Embryonic facial prominence (tissue), 1 donor: ENCODE measurements around the gene NSMCE1.

Experiments
- DNase-seq: peaks from one replicate; pipeline ENCODE4 v3.0.0-alpha.2; 2016; ENCODE audit errors: extremely low spot score

Gene NSMCE1

DNA sequence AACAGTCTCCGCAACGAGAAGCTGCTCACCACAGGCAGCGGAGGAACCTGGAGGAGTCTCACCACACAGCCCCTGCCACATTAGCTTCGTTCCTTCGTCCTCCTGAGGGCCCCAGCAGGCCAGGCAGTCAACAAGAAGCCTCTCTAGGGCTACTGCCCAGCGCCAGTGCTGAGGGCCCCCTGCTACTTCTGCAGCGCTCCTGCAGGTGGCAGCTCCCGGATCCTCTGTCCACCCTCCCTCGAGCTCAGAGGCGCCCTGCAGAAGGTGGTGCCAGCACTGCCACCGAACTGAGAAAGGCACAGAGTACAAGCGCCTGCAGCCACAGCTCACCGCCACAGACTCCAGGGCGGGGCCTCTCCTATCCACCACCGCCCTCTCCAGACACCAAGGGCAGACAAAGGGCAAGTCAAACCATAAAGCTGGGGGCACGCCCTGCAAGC lies 38.0 kb downstream of the NSMCE1 start:
- no peak for DNase-seq

DNA sequence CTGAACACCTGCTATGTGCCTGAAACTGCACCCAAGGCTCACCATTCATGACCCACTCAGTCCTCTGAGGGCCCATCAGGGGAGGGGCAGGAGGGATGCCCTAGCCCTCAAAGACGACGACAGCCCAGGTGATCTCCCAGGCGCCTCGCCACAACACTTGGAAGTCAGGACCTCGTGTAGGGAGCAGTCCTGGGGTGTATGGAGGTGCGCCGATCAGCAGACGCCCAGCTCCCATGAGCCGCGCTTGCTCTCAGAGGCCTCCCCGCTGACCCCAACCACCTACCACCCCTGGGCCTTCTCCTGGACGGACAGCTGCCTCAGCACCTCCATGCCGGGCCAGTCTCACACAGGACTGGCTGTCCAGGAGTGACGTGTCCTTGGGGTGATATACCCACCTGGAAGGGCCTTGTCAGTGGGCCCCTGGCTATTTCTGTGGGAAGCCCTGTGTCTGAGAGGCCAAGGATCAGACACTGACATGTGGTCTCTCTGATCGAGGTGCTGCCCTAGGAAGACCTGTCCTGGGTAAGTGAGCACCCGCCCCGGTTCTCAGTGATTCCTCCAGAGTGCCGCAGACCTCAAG lies 38.6 kb downstream of the NSMCE1 start:
- DNase-seq = no peak

DNA sequence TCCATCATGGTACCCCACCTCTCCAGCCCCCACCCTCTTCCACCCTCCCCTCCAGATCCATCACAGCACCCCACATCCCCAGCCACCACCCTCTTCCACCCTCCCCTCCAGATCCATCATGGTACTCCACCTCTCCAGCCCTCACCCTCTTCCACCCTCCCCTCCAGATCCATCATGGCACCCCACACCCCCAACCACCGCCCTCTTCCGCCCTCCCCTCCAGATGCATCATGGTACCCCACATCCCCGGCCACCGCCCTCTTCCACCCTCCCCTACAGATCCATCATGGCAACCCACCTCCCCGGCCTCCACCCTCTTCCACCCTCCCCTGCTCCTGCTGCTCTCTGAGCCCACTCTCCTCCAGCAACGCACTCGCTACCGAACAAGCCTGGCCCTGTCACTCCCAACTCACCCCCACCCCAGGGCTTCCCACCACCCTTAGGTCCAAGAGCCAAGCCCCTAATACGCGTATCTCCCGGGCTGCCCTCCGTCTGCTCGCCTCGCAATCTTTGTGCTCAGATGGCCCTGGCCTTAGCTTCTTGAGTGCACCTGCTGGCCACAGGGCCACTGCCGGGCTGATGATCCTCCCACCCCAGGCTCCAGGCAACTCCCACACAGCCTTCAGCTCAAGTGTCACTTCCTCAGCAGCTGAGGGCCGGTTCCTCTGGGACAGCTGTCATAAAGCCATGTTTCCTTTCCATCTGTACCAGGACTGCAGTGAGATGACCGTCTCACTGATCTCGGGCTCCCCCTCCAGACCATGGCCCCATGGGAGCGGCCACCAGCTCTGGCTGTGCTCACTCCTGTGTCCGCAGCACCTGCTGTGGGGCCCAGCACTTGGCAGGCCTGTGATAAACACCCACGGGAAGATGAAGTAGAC lies 39.7 kb downstream of the NSMCE1 start:
- DNase-seq = no peak

DNA sequence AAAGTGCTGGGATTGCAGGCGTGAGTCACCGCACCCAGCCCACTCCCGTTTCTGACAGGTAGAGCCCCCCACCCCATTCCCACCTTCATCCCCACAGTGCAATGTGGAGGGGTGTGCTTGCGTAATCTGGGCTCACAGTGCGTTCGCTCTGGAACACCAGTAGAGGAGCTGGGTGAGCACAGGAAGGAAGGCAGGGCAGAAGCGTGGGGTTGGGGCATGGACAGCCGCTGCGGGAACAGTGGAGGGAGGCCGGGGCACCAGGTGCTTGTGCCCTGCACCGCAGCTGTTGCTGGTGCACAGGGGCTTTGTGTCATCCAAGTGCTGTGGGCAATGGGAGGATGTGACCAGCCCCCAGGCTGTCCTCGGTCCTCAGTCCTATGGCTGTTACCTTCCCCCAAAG lies 40.5 kb downstream of the NSMCE1 start:
- no peak for DNase-seq

DNA sequence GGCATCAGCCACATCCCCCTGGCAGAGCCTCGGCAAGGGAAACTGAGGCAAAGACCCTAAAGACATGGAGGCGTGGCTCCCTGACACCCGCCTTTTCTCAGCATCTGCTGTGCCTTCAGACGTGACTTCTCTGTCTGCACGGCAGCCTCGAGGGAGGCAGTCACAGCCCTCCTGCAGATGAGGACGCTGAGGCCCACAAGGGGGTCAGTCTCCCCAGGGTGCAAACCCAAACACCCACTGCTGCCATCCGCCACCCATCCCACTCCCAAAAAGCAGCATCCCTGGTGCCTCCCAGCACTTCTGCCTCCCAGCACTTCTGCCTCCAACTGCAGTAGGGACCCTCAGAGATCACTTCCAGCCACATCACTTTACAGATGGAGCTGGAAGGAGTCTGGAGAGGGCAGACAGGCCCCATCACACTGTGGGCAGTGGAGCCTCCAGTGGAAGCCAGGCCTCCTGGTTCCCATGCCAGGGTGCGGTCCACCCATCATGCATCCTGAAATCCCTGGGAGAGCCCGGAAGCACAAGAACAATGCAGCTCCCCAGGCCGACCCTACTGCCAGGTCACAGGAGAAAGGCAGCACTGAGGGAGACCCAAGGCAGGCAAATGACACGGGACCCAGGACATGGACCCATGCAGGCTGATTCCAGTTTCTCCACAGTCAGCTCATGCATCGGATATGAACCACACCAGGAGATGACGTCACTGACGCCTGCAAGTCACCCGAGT lies 41.4 kb downstream of the NSMCE1 start:
- no peak for DNase-seq

DNA sequence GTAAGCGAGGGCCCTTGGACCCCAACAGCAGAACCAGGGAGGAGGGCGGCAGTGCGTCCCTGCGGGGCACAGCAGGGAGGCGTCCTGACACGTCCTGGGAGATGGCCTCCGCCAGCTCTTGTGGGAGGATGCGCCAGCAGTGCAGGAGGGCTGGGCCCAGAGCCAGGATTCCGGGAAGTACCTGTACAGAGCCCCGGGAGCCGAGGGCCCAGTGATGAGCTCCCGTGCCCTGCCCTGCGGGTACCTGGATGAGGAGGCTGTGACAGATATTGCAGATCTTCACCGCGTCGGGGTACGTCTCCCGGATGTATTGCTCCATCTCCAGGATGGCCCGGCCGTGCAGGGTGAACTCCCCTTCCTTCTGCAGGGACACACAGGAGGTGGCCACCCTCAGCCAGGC lies 42.1 kb downstream of the NSMCE1 start:
- no peak for DNase-seq

DNA sequence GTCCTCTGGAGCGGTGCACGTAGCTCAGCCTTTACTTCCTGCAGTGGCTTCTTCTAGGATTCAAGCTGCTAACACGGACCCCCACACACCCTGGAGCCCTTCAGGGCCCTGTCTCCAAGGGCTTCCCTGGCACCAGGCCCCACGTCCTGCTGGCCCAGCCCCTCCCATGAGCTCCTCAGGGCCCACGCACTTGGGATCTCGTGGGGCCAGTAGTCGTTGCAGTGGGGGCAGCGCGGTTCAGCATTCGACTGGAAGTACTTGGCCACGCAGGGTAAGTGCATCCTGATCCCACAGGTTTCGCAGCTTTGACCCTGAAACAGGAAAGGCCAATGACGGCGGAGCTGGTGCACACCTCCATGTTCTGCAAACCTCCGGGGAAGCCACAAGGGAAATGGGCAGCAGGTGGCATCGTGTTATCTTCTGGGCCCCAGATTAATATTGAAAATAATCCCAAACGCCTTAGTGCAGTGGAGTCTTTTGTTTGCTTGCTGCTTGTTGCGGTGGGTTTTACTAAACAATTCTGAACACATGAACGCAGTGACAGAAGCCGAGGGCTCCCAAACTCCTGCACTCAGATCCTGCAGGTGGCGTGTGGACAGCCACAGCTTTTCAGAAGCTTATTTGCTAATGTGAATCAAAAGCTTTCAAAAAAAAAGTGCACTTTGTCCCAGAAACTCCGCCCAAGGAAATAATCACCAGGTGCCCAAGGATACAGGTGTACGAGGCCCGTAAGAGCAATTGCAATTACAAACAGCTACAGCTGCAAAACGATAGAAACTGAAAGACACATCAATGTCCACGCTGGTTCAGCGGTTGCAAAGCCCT lies 42.8 kb downstream of the NSMCE1 start:
- DNase-seq = no peak

DNA sequence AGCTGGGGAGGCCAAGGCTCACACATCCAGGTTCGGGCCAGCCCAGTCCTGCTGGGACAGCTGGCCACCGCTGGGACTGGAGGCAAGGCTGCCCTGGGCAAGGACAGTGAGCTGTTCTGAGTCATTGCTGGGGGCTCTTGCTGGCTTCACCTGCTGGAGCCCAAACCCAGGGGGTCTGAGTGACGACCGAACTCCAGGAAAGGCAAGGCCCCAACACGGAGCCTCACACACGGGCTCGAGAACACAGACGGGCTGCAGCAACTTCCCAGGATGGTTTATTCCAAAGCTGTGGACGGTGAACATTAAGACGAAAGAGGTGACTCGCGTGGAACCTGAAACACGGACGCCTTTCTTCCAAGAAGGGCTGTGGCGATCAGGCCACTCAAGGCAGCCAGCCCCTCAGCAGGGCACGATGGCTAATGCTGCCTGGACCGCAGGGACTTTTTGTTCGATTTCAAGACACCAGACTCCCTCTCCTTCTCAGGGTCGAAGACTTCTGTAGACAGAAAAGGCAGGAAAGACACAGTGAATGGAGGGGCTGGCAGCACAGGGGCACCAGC lies 43.8 kb downstream of the NSMCE1 start:
- no peak for DNase-seq

DNA sequence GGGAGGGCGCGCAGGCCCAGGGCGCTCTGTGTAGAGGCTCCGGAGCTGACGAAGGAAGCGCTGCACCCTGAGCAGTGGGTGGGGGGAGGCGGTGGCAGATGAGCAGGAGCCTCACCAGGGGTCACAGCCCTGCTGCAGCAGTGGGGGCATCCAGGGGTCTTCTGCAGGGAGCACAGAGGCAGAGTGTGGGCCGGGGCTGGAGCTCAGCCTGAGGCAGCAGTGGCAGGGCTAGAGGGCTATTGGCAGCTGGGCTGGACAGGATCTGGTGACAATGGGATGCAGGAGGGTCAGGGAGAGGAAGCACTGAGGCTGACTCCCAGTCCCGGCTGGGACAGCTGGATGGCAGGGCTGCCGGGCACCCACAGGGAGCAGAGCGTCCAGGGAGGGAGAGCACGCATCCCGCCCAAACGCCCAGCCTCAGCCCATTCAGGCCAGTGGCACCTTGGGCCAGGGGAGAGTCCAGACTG lies 44.3 kb downstream of the NSMCE1 start:
- DNase-seq = no peak

DNA sequence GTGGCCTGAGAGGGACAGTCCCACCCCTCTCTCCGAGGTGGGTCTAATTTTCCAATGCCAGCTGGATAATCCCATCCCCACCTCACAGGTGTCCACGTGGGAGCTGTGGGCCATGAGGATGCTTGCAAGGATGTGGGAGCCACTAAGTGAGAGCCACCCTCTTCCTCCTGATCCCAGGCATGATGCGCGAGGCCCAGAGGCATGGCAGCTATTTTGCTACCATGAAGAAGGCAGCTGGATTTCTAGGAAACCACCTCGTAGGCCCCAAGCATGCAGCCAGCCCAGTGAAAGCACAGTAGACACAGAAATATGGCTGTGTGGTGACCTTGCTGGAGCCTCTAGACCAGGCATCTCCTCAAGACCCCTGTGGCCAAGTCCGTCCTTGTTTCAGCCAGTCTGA lies 44.9 kb downstream of the NSMCE1 start:
- DNase-seq = no peak

DNA sequence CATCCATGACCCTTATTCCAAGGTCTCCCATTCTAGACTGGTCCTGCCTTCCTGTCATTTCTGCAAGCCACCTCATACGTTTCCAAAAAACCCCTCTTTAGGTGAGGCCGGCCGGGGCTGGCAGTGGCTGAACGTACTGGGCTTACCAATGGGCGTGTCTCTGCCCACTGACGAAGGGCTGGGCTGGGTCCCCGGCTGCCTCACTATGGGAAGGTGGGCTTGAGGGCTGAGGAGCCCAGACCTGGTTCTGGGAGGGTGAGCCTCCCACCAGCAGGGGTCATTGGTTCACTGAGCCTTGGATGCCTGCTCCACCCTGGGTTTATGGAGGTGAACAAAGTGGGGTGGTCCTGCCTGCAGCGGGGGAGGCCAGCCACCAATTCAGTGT lies 45.4 kb downstream of the NSMCE1 start:
- no peak for DNase-seq

DNA sequence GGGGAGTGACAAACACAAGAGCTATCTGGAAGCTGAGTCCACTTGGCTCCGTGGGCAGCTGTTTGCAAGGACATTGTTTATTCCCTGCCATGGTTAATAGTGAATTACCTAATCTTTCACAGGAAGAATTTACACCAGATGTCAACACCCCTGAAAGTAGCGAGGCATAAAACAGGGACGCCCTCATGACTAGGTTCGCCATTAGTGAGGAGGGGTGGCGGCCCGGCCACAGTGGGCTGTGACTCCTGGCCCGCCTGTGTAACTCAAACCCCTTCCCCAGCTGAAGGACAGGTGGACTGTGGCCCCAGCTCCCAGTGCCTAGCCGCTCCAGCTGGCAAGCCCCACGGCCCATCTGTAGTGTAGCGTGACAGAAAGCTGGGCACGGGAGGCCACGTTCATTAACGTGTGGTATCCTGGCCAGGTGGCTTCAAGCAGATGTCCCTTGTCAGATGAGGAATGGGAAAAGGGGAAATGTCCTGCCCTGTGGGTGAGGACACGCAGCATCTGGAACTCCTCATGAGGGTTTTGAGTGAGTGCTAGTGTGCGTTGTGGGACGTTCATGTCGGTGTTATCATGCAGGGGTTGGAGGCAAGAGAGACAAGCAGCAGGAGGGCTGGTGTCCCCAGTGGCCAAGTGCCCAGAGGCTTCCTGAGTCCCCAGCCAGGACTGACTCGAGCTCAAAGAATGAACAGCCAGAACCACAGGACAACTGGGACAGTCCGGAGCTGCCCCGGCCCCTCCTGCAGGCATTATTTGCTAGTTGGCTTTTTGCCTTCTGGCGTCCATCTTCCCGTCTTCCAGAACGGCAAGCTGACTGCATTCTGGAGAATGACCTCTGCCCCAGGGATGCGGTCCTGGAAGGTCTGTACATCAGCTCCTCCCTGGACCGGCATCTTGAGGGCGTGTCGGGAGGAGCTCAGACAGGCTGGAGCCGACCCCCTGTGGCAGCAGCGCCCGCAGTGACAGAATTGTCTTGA lies 46.0 kb downstream of the NSMCE1 start:
- no peak for DNase-seq

DNA sequence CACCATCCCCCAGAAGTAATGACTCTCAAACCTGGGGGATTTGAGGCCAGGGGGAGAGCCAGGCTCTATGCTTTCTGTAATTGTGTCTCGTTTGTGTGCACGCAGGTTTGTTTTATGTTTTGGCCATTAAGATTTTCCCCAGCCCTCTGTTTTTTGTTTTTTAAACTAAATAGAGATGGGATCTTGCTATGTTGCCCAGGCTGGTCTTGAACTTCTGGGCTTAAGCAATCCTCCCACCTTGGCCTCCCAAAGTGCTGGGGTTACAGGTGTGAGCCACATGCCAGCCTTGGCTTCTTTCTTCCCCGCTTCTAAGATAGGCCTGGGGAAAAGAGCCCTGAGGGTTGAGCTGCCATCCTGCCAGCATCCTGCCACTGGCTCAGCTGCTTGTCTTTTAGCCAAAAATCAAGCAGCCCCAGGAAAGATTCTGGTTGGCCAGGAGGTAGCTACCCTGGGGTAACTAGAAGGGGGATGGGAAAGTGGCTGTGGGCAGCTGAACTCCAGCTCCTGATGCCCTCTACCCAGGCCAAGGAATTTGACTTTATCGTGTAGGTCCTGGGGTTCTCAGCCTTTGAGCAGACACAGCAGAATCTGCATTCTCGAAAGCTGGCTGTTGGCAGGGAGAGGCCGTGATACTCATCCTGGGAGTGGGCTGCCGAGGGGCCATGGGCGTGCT lies 46.9 kb downstream of the NSMCE1 start:
- DNase-seq = no peak

DNA sequence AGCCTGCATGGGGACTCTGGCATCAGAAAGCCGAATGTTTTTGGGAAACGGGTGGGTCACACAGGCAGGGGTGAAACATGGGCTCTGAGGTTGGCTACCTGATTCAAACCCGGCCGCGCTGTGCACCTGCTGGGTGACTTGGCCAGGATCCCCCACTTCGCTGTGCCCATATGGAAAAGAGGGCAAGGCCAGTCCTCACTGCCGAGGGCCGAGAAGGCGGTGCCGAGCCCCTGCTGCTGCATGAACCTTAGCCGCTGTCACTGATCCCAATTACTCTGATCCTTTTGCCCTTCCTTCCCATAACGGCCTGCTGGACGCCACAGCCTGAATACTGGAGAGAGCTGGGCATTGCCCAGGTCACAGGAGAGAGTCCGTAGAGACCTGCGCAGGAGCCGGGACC lies 47.6 kb downstream of the NSMCE1 start:
- no peak for DNase-seq

DNA sequence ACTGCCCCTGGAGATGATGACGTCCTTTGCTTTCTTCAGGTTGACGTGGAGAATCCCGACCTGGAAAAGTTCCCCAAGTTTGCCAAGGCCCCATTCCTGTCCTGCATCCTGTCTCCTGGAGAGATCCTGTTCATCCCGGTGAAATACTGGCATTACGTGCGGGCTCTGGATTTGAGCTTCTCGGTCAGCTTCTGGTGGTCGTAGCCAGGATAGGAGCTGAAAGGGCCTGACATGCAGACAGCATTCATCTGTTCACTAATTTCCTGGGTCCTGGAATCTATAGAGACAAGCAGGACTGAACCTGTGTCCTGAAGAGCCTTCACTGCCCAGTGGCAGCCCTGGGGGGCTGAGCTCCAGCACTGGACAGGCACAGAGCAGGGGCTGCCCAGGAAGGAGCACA lies 48.0 kb downstream of the NSMCE1 start:
- no peak for DNase-seq

DNA sequence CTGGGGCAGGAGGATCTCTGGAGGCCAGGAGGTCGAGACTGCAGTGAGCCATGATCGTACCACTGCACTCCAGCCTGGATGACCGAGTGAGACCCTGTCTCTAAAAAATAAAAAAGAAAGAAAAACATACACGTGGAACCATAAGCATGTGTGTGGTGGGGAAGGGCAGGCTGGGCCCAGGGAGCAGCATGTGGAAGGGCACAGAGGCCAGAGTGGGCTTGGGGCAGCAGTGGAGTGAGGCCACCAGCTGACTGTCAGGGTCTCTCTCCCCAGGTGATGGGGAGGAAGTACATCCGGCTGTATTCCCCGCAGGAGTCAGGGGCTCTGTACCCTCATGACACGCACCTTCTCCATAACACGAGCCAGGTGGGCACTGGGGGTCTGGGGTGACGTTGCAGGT lies 48.5 kb downstream of the NSMCE1 start:
- DNase-seq = no peak

DNA sequence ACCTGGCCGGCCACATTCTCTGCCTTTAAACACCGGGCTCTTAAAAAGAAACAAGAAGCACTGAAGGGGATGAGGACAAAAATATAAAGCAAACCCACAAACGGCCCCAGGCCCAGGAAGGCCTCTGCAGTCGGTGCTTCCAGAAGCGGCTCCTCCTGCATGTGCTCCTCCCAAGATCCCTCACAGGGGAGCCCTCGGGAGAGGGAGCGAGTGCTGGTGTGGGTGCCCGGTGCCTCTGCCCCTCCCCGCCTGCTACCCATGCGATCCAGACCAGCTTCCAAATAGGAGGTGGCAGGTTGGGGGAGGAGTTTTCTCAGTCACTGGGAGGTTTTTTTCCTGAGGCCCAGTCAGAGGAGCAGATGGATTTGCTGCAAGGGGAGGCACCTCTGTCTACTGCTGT lies 49.4 kb downstream of the NSMCE1 start:
- no peak for DNase-seq

DNA sequence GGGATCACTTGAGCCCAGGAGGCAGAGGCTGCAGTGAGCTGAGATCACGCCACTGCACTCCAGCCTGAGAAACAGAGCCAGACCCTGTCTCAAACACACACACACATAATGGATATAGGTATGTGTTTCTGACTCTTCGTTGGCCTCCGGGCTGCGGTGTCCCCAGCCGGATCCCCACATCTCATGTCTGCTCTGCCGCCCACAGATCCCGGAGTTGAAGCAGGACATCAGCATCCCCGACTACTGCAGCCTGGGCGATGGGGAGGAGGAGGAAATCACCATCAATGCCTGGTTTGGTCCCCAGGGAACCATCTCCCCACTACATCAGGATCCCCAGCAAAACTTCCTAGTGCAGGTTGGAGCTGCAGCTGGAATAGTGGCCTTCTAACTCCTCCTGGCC lies 49.8 kb downstream of the NSMCE1 start:
- DNase-seq = no peak

DNA sequence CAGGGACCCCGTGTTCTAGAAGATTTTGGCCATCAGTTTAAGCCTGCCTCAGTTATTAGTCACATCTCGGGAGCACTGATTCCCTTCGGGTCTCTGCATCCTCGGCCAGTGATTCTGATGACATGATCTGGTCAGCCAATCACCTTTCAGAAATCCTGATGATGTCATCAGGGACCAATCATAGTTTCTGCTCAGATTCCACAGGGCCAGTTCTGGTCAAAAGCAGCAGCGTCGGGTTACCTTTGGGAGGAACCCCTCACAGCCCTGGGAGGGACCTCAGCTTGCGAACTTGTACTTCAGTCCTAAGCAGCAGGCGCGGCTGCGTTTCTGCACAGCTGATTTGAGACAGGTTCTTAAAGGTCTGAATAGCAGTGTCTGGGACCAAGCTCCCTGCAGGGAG lies 51.3 kb downstream of the NSMCE1 start:
- no peak for DNase-seq
